MCF 10A (cell line): Measurements from ENCODE around the gene PRKAR1B. TPM values are rescaled to one million over a fixed set of nuclear protein-coding genes. Genes with fewer than 3 reads are reported as not detected.
"Not testable (repeated sequence)": the region's sequence is repeated elsewhere in the genome, so short reads cannot be mapped to it uniquely, and the experiment has no call there.

ENCODE experiments used
- BruUV-seq: library from RNA; stranded (reverse); fragments of 400-500 nt; replicated peaks from 2 replicates; lab custom pipeline; 2021; lab: Mats Ljungman, UMichigan
- CTCF ChIA-PET: fragments of 300-600 bp; sonication (Branson Sonifier 250); formaldehyde crosslinking; extraction: SDS; loops from one replicate; lab custom pipeline; 2021; ENCODE audit warnings: antibody characterized with exemption, inconsistent platforms; lab: Yijun Ruan, JAX
- POLR2A ChIA-PET: fragments of 300-600, 350-650 bp; sonication (Branson Sonifier 250); formaldehyde crosslinking; extraction: SDS; loops from one replicate; lab custom pipeline; 2020; ENCODE audit warnings: antibody characterized with exemption, inconsistent platforms; lab: Yijun Ruan, JAX
- DNase-seq: peaks from one replicate; pipeline ENCODE4 v3.0.0-alpha.2; 2018; ENCODE audit not compliant: unreplicated experiment
- H3K27ac Mint-ChIP-seq: one replicate; pipeline ENCODE4 v1.8.0; 2022; ENCODE audit warnings: mild to moderate bottlenecking, low read depth, mixed read lengths; ENCODE audit not compliant: unreplicated experiment
- H3K27me3 Mint-ChIP-seq: one replicate; pipeline ENCODE4 v1.8.0; 2022; ENCODE audit warnings: mixed read lengths; ENCODE audit not compliant: insufficient read depth, unreplicated experiment
- H3K36me3 Mint-ChIP-seq: one replicate; pipeline ENCODE4 v1.8.0; 2022; ENCODE audit warnings: mild to moderate bottlenecking, moderate library complexity, mixed read lengths; ENCODE audit not compliant: insufficient read depth, unreplicated experiment
- H3K4me1 Mint-ChIP-seq: one replicate; pipeline ENCODE4 v1.8.0; 2022; ENCODE audit warnings: mixed read lengths; ENCODE audit not compliant: insufficient read depth, unreplicated experiment
- H3K4me3 Mint-ChIP-seq: one replicate; pipeline ENCODE4 v1.8.0; 2022; ENCODE audit warnings: mild to moderate bottlenecking, moderate library complexity, mixed read lengths; ENCODE audit not compliant: unreplicated experiment
- H3K9me3 Mint-ChIP-seq: one replicate; pipeline ENCODE4 v1.8.0; 2022; ENCODE audit warnings: mixed read lengths; ENCODE audit not compliant: unreplicated experiment
- intact Hi-C: fragments of 100-400 bp; cut with micrococcal nuclease; formaldehyde crosslinking; loops from 2 replicates; pipeline ENCODE4 v1.14.1; 2022
- total RNA-seq: library from RNA; stranded (reverse); gene quantifications from 2 replicates; pipeline ENCODE4 v1.2.3, GENCODE V29; 2022
- TF ChIP-seq, protein P1 (sequence below): fragments of 200-600 bp; IDR thresholded peaks from one replicate; pipeline ENCODE4 v1.8.0; 2022; ENCODE audit warnings: antibody characterized with exemption, mild to moderate bottlenecking; ENCODE audit not compliant: unreplicated experiment

The PRKAR1B gene
- total RNA-seq, 1 experiment from 2014 or later: 31.5 TPM

DNA sequence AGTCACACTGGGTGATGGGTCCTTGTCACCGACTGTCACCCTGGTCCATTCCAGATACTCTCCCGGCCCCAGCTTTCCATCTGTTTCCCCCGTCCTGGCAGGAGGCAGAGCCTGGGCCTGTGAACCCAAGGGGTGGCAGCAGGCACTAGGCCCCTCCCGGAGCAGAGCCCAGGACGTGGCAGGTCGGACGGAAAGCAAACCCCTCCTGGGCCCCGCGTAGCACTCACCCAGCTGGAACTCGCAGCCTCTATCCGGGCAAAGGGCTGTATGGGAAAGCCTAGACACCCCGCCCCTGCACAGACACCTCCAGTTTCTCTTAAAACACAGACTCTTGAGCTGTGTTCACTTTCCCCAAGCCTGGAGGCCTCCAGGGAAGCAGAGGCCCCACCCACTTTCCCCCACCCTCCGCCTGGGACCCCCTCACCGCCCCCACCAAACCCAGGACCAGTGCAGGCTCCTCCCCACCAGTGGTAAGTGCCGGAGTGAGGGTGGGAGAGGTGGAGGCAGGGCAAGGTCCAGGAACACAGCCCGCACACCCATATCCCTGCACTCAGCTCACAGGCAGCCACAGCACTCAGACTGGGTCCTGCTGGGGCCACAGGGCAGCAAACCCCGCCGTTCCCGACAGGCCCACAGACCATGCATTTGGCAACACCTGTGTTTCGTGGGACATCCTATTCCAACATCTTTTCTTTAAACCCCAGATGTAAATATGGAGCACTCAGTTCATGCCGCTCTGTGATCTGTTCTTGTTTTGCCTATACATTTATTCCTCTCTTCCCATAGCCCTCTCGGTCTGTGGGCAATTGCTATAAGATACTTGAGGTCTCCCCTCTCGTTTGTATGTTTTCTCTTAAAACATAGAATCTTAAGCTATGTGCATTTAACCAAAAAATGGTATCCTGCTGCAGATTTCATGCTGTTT lies 109.2 kb downstream of the PRKAR1B start:
- no peak overlapping the region for H3K27ac Mint-ChIP-seq
- H3K9me3 Mint-ChIP-seq: peaks cover 10% of the 10 kb centered on the region
- TF ChIP-seq, protein P1, sequence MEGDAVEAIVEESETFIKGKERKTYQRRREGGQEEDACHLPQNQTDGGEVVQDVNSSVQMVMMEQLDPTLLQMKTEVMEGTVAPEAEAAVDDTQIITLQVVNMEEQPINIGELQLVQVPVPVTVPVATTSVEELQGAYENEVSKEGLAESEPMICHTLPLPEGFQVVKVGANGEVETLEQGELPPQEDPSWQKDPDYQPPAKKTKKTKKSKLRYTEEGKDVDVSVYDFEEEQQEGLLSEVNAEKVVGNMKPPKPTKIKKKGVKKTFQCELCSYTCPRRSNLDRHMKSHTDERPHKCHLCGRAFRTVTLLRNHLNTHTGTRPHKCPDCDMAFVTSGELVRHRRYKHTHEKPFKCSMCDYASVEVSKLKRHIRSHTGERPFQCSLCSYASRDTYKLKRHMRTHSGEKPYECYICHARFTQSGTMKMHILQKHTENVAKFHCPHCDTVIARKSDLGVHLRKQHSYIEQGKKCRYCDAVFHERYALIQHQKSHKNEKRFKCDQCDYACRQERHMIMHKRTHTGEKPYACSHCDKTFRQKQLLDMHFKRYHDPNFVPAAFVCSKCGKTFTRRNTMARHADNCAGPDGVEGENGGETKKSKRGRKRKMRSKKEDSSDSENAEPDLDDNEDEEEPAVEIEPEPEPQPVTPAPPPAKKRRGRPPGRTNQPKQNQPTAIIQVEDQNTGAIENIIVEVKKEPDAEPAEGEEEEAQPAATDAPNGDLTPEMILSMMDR: no peak
- H3K4me3 Mint-ChIP-seq: no peak overlapping the region
- no TSS peak for BruUV-seq
- peaks cover 8% of the 10 kb centered on the region for H3K4me1 Mint-ChIP-seq
- DNase-seq: no peak
- CTCF ChIA-PET: interaction anchor here (0.5 to 0.7 kb wide), 4 partner anchors 291 to 407 kb away, joined by 3 to 4 read pairs (median 3); no protein-coding TSS in a partner anchor
- H3K36me3 Mint-ChIP-seq: peaks cover 7% of the 10 kb centered on the region
- intact Hi-C loops: no loop called here
- POLR2A ChIA-PET: no interaction called here
- H3K27me3 Mint-ChIP-seq: no peaks in the 10 kb centered on the region

DNA sequence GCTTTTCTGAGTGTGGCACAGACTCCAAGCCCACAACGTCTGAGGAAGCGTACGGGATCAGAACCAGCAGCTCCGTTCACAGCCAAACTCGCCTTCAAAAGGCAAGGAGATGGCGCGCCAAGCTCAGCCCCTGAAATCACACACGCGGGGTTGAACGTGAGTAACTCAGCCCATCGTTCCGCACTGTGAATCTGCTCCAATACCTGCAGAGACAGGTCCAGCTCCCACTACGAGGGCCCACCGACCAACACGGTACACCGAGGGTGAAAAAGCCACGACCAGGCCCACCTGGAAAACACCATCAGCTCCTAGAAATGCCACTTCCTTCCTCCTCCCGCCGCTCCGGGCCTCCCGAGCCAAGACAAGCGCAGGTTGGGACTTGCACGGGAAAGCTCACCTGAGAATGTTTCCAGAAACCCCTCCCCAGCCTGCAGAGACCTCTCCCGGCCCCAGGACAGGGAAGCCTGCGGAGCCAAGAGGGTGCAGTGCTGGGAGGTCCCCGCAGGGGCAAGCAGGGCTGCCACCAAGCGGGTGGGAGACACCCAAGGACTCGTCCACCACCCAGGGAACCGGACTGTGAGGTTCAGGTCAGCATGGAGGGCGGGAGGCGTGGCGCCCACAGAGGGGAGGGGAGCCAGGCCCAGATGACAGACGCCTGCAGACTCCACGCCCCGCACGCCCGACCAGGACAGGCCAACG lies 113.5 kb downstream of the PRKAR1B start:
- TF ChIP-seq, protein P1: no peak
- POLR2A ChIA-PET: no interaction called here
- Mint-ChIP-seq H3K36me3 (peaks cover 12% of the 10 kb centered on the region), H3K4me3 (no peak overlapping the region), H3K27me3 (no peaks in the 10 kb centered on the region), H3K27ac (no peak overlapping the region), H3K9me3 (peaks cover 11% of the 10 kb centered on the region), H3K4me1 (no peaks in the 10 kb centered on the region)
- BruUV-seq: no TSS peak
- peak; percentile 34 for DNase-seq
- CTCF ChIA-PET: no interaction called here
- intact Hi-C loops: no loop called here

DNA sequence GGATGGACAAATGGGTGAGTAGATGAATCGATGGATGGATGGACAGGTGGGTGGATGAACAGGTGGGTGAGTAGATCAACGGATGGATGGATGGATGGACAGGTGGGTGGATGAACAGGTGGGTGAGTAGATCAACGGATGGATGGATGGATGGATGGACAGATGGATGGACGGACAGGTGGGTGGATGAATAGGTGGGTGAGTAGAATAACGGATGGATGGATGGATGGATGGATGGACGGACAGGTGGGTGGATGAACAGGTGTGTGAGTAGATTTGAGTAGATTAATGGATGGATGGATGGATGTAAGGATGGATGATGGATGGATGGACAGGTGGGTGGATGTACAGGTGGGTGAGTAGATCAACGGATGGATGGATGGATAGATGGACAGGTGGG lies 115.2 kb downstream of the PRKAR1B start:
- CTCF ChIA-PET, BruUV-seq, H3K27ac Mint-ChIP-seq, POLR2A ChIA-PET, DNase-seq, H3K4me3 Mint-ChIP-seq, H3K4me1 Mint-ChIP-seq, intact Hi-C loops, H3K27me3 Mint-ChIP-seq: not testable (repeated sequence)
- Mint-ChIP-seq H3K36me3 (peaks cover 12% of the 10 kb centered on the region), H3K9me3 (peaks cover 11% of the 10 kb centered on the region)

DNA sequence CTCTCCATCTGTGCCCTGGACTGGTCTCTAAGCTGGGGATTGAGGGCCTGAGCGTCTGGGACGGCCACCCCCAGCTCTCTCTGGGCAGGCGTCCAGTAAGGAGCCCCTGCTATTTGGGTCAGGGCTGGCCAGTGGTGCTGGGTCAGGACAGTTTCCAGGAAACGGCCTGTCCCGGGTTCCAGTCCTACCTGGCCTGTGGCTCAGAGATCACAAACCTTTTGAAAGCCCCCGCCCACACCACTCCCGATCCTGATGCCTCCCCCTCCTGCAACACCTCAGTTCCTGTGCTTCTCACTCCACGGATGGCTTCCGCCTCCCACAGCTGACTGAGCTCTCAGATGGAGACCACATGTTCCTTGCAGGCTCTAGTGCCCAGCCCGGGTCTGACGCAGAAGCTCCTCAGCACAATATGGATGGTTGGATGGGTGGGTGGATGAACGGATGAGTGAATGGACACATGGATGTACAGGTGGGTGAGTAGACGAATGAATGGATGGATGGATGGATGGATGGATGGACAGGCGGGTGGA lies 115.7 kb downstream of the PRKAR1B start:
- ChIA-PET POLR2A (no interaction called here), CTCF (no interaction called here)
- Mint-ChIP-seq H3K27ac (no peak overlapping the region), H3K4me3 (no peak overlapping the region), H3K27me3 (no peaks in the 10 kb centered on the region), H3K9me3 (peaks cover 11% of the 10 kb centered on the region), H3K36me3 (peaks cover 17% of the 10 kb centered on the region), H3K4me1 (no peaks in the 10 kb centered on the region)
- intact Hi-C loops: no loop called here
- DNase-seq: no peak
- TF ChIP-seq, protein P1: no peak
- no TSS peak for BruUV-seq
